H1 (cell line): ENCODE results near the gene ACLY. TPM values are rescaled to one million over a fixed set of nuclear protein-coding genes. Genes with fewer than 3 reads are reported as not detected.

Experiments
- CTCF ChIA-PET: fragments of 300-600 bp; sonication (Branson Sonifier 250); formaldehyde crosslinking; loops from one replicate; lab custom pipeline; 2021; ENCODE audit not compliant: partially characterized antibody; lab: Charles Lee
- POLR2A ChIA-PET: fragments of 300-600 bp; sonication (Branson Sonifier 250); formaldehyde crosslinking; loops from one replicate; lab custom pipeline; 2021; ENCODE audit warnings: inconsistent platforms; ENCODE audit not compliant: partially characterized antibody; lab: Charles Lee
- DNase-seq, 2 experiments: peaks; one replicate each; pipeline versions ENCODE4 v3.0.0 to v3.0.0-alpha.2; 2010 to 2022; ENCODE audit warnings: low spot score in 2 of 2, low read depth in 1 of 2, mixed read lengths in 1 of 2
- FAIRE-seq: peaks from 2 replicates; lab custom pipeline; 2011; peaks lifted over from hg19 to GRCh38; lab: Jason Lieb, UNC
- H2AFZ ChIP-seq: 2 replicates; pipeline ENCODE4 v1.8.1; 2012; ENCODE audit warnings: low read length, inconsistent platforms
- H2AK5ac ChIP-seq: 2 replicates; pipeline ENCODE4 v1.6.1; 2013; ENCODE audit warnings: low read depth, low read length
- H2BK120ac ChIP-seq: replicated peaks from 2 replicates; pipeline ENCODE3; 2013; ENCODE audit warnings: low read depth, low read length, inconsistent platforms
- H2BK12ac ChIP-seq: 2 replicates; pipeline ENCODE4 v1.6.1; 2013; ENCODE audit warnings: low read depth, low read length
- H2BK15ac ChIP-seq: 2 replicates; pipeline ENCODE4 v1.6.1; 2013; ENCODE audit warnings: low read length
- H2BK20ac ChIP-seq: 2 replicates; pipeline ENCODE4 v1.6.1; 2013; ENCODE audit warnings: low read length
- H2BK5ac ChIP-seq: 2 replicates; pipeline ENCODE4 v1.6.1; 2013; ENCODE audit warnings: low read depth, low read length
- H3K14ac ChIP-seq: 2 replicates; pipeline ENCODE4 v1.6.1; 2013; ENCODE audit warnings: inconsistent platforms; ENCODE audit not compliant: insufficient read length
- H3K18ac ChIP-seq: 2 replicates; pipeline ENCODE4 v1.6.1; 2013; ENCODE audit warnings: low read length; ENCODE audit errors: extremely low read depth
- H3K23ac ChIP-seq: 2 replicates; pipeline ENCODE4 v1.6.1; 2013; ENCODE audit warnings: inconsistent platforms; ENCODE audit not compliant: insufficient read length
- H3K23me2 ChIP-seq: 2 replicates; pipeline ENCODE4 v1.6.1; 2013; ENCODE audit warnings: low read depth, low read length
- H3K27ac ChIP-seq: 2 replicates; pipeline ENCODE4 v1.6.1; 2011; ENCODE audit warnings: low read depth, low read length, inconsistent platforms
- H3K27me3 ChIP-seq, 4 experiments: replicated peaks in 1 of 4; 1 replicate in 1 of 4; 2 replicates in 3 of 4; pipeline versions ENCODE4 v1.6.1 to v1.8.1; 2011 to 2013; ENCODE audit warnings: low read length in 3 of 4, mild to moderate bottlenecking in 3 of 4, inconsistent platforms in 2 of 4, mixed read lengths in 2 of 4, moderate library complexity in 1 of 4; ENCODE audit not compliant: control insufficient read depth in 3 of 4, insufficient read depth in 3 of 4; ENCODE audit errors: extremely low read depth in 1 of 4
- H3K36me3 ChIP-seq, 4 experiments: 2 replicates each; pipeline versions ENCODE4 v1.6.1 to v1.8.1; 2011 to 2013; ENCODE audit warnings: mild to moderate bottlenecking in 4 of 4, low read length in 3 of 4, moderate library complexity in 2 of 4, control low read depth in 1 of 4, inconsistent platforms in 1 of 4; ENCODE audit not compliant: insufficient read depth in 4 of 4, control insufficient read depth in 2 of 4
- H3K4ac ChIP-seq: replicated peaks from 2 replicates; pipeline ENCODE3; 2013; ENCODE audit warnings: low read length, low read depth, mixed read lengths, inconsistent platforms; ENCODE audit not compliant: insufficient read length
- H3K4me1 ChIP-seq, 4 experiments: replicated peaks in 1 of 4; 1 replicate in 1 of 4; 2 replicates in 3 of 4; pipeline versions ENCODE4 v1.6.1 to v1.8.1; 2011 to 2013; ENCODE audit warnings: low read length in 3 of 4, inconsistent platforms in 2 of 4, mixed read lengths in 1 of 4; ENCODE audit not compliant: insufficient read depth in 4 of 4, control insufficient read depth in 3 of 4
- H3K4me2 ChIP-seq, 2 experiments: 2 replicates each; pipeline versions ENCODE4 v1.6.1 to v1.8.1; 2011 to 2013; ENCODE audit warnings: low read depth in 2 of 2, low read length in 2 of 2, control low read depth in 1 of 2, inconsistent platforms in 1 of 2, mild to moderate bottlenecking in 1 of 2; ENCODE audit not compliant: insufficient read depth in 1 of 2
- H3K4me3 ChIP-seq, 4 experiments: fragments of 200-600, 300-600 bp in 1 of 4; sonication (generic), shearing (Covaris generic), sonication (Bioruptor Twin) in 1 of 4; 2 replicates each; pipeline versions ENCODE4 v1.5.1 to v1.8.1; 2011 to 2016; ENCODE audit warnings: low read length in 4 of 4, low read depth in 3 of 4, control low read depth in 2 of 4, inconsistent platforms in 2 of 4, mild to moderate bottlenecking in 2 of 4, mixed read lengths in 1 of 4, moderate library complexity in 1 of 4; ENCODE audit not compliant: insufficient read depth in 2 of 4; ENCODE audit errors: extremely low read depth in 1 of 4
- H3K56ac ChIP-seq: replicated peaks from 2 replicates; pipeline ENCODE3; 2013; ENCODE audit warnings: low read depth, mild to moderate bottlenecking, mixed read lengths, low read length, inconsistent platforms; ENCODE audit not compliant: insufficient read length
- H3K79me1 ChIP-seq: 2 replicates; pipeline ENCODE4 v1.6.1; 2013; ENCODE audit warnings: low read depth, low read length, control low read depth
- H3K79me2 ChIP-seq, 2 experiments: 2 replicates each; pipeline versions ENCODE4 v1.6.1 to v1.8.1; 2012 to 2013; ENCODE audit warnings: low read length in 2 of 2, mild to moderate bottlenecking in 2 of 2, inconsistent platforms in 1 of 2; ENCODE audit not compliant: insufficient read depth in 2 of 2, control insufficient read depth in 1 of 2
- H3K9ac ChIP-seq, 4 experiments: replicated peaks in 1 of 4; 1 replicate in 1 of 4; 2 replicates in 3 of 4; pipeline versions ENCODE4 v1.6.1 to v1.8.1; 2011 to 2013; ENCODE audit warnings: low read depth in 3 of 4, low read length in 3 of 4, control low read depth in 2 of 4, mild to moderate bottlenecking in 2 of 4, moderate library complexity in 2 of 4, inconsistent platforms in 1 of 4; ENCODE audit errors: extremely low read depth in 1 of 4
- H3K9me3 ChIP-seq, 2 experiments: 2 replicates each; pipeline versions ENCODE4 v1.6.1 to v1.8.1; 2012 to 2013; ENCODE audit warnings: mild to moderate bottlenecking in 2 of 2, moderate library complexity in 2 of 2, control low read depth in 1 of 2, inconsistent platforms in 1 of 2, low read depth in 1 of 2, low read length in 1 of 2, mixed read lengths in 1 of 2; ENCODE audit not compliant: insufficient read depth in 2 of 2
- H4K20me1 ChIP-seq, 2 experiments: replicated peaks in 1 of 2; 2 replicates each; pipeline versions ENCODE3 to v1.8.1; 2011 to 2013; ENCODE audit warnings: inconsistent platforms in 2 of 2, low read length in 2 of 2, mild to moderate bottlenecking in 1 of 2; ENCODE audit not compliant: insufficient read depth in 2 of 2, control insufficient read depth in 1 of 2
- H4K5ac ChIP-seq: 2 replicates; pipeline ENCODE4 v1.6.1; 2013; ENCODE audit warnings: low read length, low read depth, mixed read lengths, inconsistent platforms; ENCODE audit not compliant: insufficient read length
- H4K8ac ChIP-seq: 2 replicates; pipeline ENCODE4 v1.8.0; 2013; ENCODE audit warnings: mild to moderate bottlenecking, moderate library complexity, low read length, inconsistent platforms; ENCODE audit not compliant: insufficient read depth; ENCODE audit errors: extremely low read depth
- H4K91ac ChIP-seq: replicated peaks from 2 replicates; pipeline ENCODE3; 2013; ENCODE audit warnings: low read length, mixed read lengths, inconsistent platforms; ENCODE audit not compliant: insufficient read length
- ASH2L ChIP-seq: fragments of 200-600, 300-600 bp; sonication (generic); IDR thresholded peaks from one replicate; pipeline ENCODE4 v1.7.1; 2017; ENCODE audit warnings: low read length
- BACH1 ChIP-seq: IDR thresholded peaks from 2 replicates; pipeline ENCODE4 v1.6.1; 2012; ENCODE audit warnings: low read length, improper control_type of control experiment
- CBX5 ChIP-seq: fragments of 300-800, 300-1000 bp; sonication (generic); IDR thresholded peaks from 2 replicates; pipeline ENCODE4 v1.7.1; 2016; ENCODE audit warnings: antibody characterized with exemption, low read length, low read depth
- CHD2 ChIP-seq: IDR thresholded peaks from 2 replicates; pipeline ENCODE4 v1.6.1; 2012; ENCODE audit warnings: low read length, improper control_type of control experiment
- EP300 ChIP-seq, 2 experiments: IDR thresholded peaks; 1 replicate in 1 of 2; 2 replicates in 1 of 2; pipeline ENCODE4 v1.6.1; 2011 to 2012; ENCODE audit warnings: low read depth in 2 of 2, low read length in 2 of 2, mild to moderate bottlenecking in 2 of 2, borderline replicate concordance in 1 of 2, inconsistent platforms in 1 of 2, moderate library complexity in 1 of 2
- GABPA ChIP-seq: IDR thresholded peaks from 2 replicates; pipeline ENCODE4 v1.6.1; 2011; ENCODE audit warnings: mild to moderate bottlenecking, low read length, moderate library complexity, borderline replicate concordance; ENCODE audit not compliant: insufficient read depth
- KDM1A ChIP-seq: fragments of 200-600, 300-600 bp; sonication (generic); IDR thresholded peaks from 2 replicates; pipeline ENCODE4 v1.7.1; 2016; ENCODE audit warnings: mild to moderate bottlenecking, low read length, borderline replicate concordance
- NRF1 ChIP-seq: IDR thresholded peaks from 2 replicates; pipeline ENCODE4 v1.6.1; 2011; ENCODE audit warnings: mild to moderate bottlenecking, low read depth, low read length, improper control_type of control experiment
- POLR2AphosphoS5 ChIP-seq: IDR thresholded peaks from 2 replicates; pipeline ENCODE4 v1.6.1; 2011; ENCODE audit warnings: low read depth, low read length
- RFX5 ChIP-seq: IDR thresholded peaks from 2 replicates; pipeline ENCODE4 v1.6.1; 2011; ENCODE audit warnings: low read depth, low read length, improper control_type of control experiment, borderline replicate concordance
- SIRT6 ChIP-seq: IDR thresholded peaks from one replicate; pipeline ENCODE4 v1.7.1; 2012; ENCODE audit warnings: low read length, inconsistent platforms
- SP2 ChIP-seq: IDR thresholded peaks from 2 replicates; pipeline ENCODE4 v1.6.1; 2012; ENCODE audit warnings: mild to moderate bottlenecking, low read length, inconsistent platforms
- TAF1 ChIP-seq: IDR thresholded peaks from 2 replicates; pipeline ENCODE4 v1.6.1; 2011; ENCODE audit warnings: mild to moderate bottlenecking, low read depth, low read length
- WGBS, 2 experiments: shearing (Covaris generic) in 1 of 2; methylation state at CpG; one replicate each; pipeline versions ENCODE4 v1.1.6 to v1.1.7; 2013 to 2015; ENCODE audit warnings: low lambda C conversion rate in 2 of 2, mixed read lengths in 2 of 2, inconsistent platforms in 1 of 2, low coverage in 1 of 2, missing lambda C conversion rate in 1 of 2; ENCODE audit not compliant: insufficient replicate concordance in 2 of 2, insufficient coverage in 1 of 2, insufficient read length in 1 of 2; ENCODE audit errors: extremely low coverage in 1 of 2, missing lambda C conversion rate in 1 of 2; 5-methylcytosine and 5-hydroxymethylcytosine counted together
- polyA plus RNA-seq, 7 experiments: library from polyadenylated mRNA; depleted of rRNA in 3 of 7; stranded (reverse) in 5 of 7; unstranded in 2 of 7; fragments of >200 nt in 5 of 7; fragments of 200-250 nt in 2 of 7; gene quantifications; 1 replicate in 5 of 7; 2 replicates in 1 of 7; 4 replicates in 1 of 7; pipeline versions ENCODE4 v1.2.1 to v1.2.3, GENCODE V29; 2011 to 2013; ENCODE audit warnings: missing spikeins in 2 of 7, mixed read lengths in 2 of 7
- total RNA-seq: library from RNA; stranded (reverse); fragmentation: NEBNext Ultra II Directional; extraction: Animal tissue kit (Norgen Biotek cat#: 25700); gene quantifications from 2 replicates; pipeline ENCODE4 v1.2.1, GENCODE V29; 2021

The ACLY gene
- total and polyA plus RNA-seq, 2 of the 8 experiments (the other 6 are each of a cell fraction or from before 2014, with no cell fraction given), result 167 to 393 TPM

- Histone ChIP-seq H3K23ac (no peak overlapping the region), H2BK5ac (no peak overlapping the region), H2AK5ac (no peak overlapping the region), H3K36me3 (peaks cover 6 to 46% (median 10%) of the 10 kb centered on the region in 4 experiments; a peak in 6 of 8 replicates), H3K9ac (no peak overlapping the region), H3K18ac (no peak overlapping the region), H4K91ac (no peak overlapping the region), H2BK20ac (no peak overlapping the region), H2BK12ac (no peak overlapping the region), H3K23me2 (no peaks in the 10 kb centered on the region; the same call in 1 of the 2 replicates), H4K5ac (no peak overlapping the region), H2AFZ (no peak overlapping the region), H3K4me3 (no peak overlapping the region), H3K56ac (no peak overlapping the region), H3K14ac (no peak overlapping the region), H3K4ac (no peak overlapping the region), H4K8ac (no peak overlapping the region), H3K9me3 (no peaks in the 10 kb centered on the region), H3K27me3 (no peaks in the 10 kb centered on the region), H2BK15ac (no peak overlapping the region), H3K4me1 (peaks cover 0 to 20% (median 13%) of the 10 kb centered on the region in 4 experiments; a peak in 6 of 7 replicates), H2BK120ac (no peak overlapping the region), H3K27ac (no peak overlapping the region; the same call in 1 of the 2 replicates), H3K79me1 (peaks cover 2% of the 10 kb centered on the region; the same call in 1 of the 2 replicates), H4K20me1 (peaks cover 1 to 8% of the 10 kb centered on the region in 2 experiments), H3K79me2 (peaks cover 0 to 2% of the 10 kb centered on the region in 2 experiments; a peak in 1 of 4 replicates), H3K4me2 (no peak overlapping the region)
- ChIA-PET CTCF (interaction anchor here (1.3 to 4.1 kb wide), 2 partner anchors 10 to 36 kb away, joined by 4 to 16 read pairs; partner anchors contain the start of genes FKBP10, JUP and P3H4), POLR2A (interaction anchor here (0.8 to 5.6 kb wide), 8 partner anchors 10 to 87 kb away, joined by 3 to 40 read pairs (median 4); partner anchors contain the start of genes FKBP10, HAP1, KLHL11 and P3H4)
- 87% methylated on average over 7 of the region's 14 CpGs; no CpG with 5 or more reads in 1 of the 2 experiments for WGBS, 2 experiments
- FAIRE-seq, result no peak
- no peak for TF ChIP-seq TAF1
- no peak for TF ChIP-seq CHD2
- no peak for TF ChIP-seq EP300 (IDR thresholded peaks at IDR 0.05; ENCODE audit: borderline replicate concordance in 1 of 2, low read depth in 2 of 2, low read length in 2 of 2)
- no peak for TF ChIP-seq KDM1A
- no peak for TF ChIP-seq ASH2L
- no peak for TF ChIP-seq NRF1
- no peak for TF ChIP-seq BACH1
- TF ChIP-seq RFX5, result no peak
- no peak for TF ChIP-seq SP2
- TF ChIP-seq SIRT6, result no peak
- TF ChIP-seq GABPA, result no peak
- no peak for TF ChIP-seq POLR2AphosphoS5
- TF ChIP-seq CBX5, result no peak
- no peak for DNase-seq
Observed at GRCh38 chr17:41821776-41822175, 97.0 kb downstream of the ACLY start.
